Sigmoid colon (tissue), 7 donors: ENCODE data around the gene TBC1D22A. TPM values are rescaled to one million over a fixed set of nuclear protein-coding genes. Genes with fewer than 3 reads are reported as not detected.

Source experiments
- DNase-seq: peaks from one replicate; pipeline ENCODE4 v3.0.0-alpha.2; 2019
- H3K27ac ChIP-seq, 4 donors: fragments of 200-600 bp; sonication (generic); one replicate each; pipeline ENCODE4 v1.5.1; 2016 to 2019; ENCODE audit warnings: mild to moderate bottlenecking in 1 of 4
- H3K27me3 ChIP-seq, 3 donors: fragments of 200-600 bp; sonication (generic); one replicate each; pipeline ENCODE4 v1.5.1; 2019; ENCODE audit warnings: mild to moderate bottlenecking in 1 of 3
- H3K36me3 ChIP-seq, 4 donors: fragments of 200-600 bp; sonication (generic); one replicate each; pipeline ENCODE4 v1.5.1; 2016 to 2019
- H3K4me1 ChIP-seq, 4 donors: fragments of 200-600 bp; sonication (generic); one replicate each; pipeline ENCODE4 v1.5.1; 2017 to 2019
- H3K4me3 ChIP-seq, 4 donors: fragments of 200-600 bp; sonication (generic); one replicate each; pipeline ENCODE4 v1.5.1; 2017 to 2019; ENCODE audit warnings: mild to moderate bottlenecking in 2 of 4, moderate library complexity in 1 of 4
- H3K9me3 ChIP-seq, 4 donors: fragments of 200-600 bp in 3 of 4; sonication (generic) in 3 of 4; one replicate each; pipeline versions ENCODE4 v1.5.1 to v1.6.1; 2013 to 2019
- CTCF ChIP-seq, 4 experiments: fragments of 450-650 bp in 3 of 4; fragments of 200-600 bp in 1 of 4; IDR thresholded peaks; one replicate each; pipeline ENCODE4 v1.5.1; 2016 to 2019; ENCODE audit warnings: antibody characterized with exemption in 4 of 4, mild to moderate bottlenecking in 3 of 4, moderate library complexity in 2 of 4
- EP300 ChIP-seq, 4 donors: sonication (generic); formaldehyde crosslinking; IDR thresholded peaks; one replicate each; pipeline ENCODE4 v1.6.1; 2017; ENCODE audit warnings: antibody characterized with exemption in 4 of 4
- POLR2A ChIP-seq, 2 donors: fragments of 450-650 bp; IDR thresholded peaks; one replicate each; pipeline ENCODE4 v1.6.1; 2016; ENCODE audit warnings: antibody characterized with exemption in 2 of 2, mild to moderate bottlenecking in 2 of 2, moderate library complexity in 2 of 2
- POLR2AphosphoS5 ChIP-seq, 4 donors: sonication (generic); formaldehyde crosslinking; IDR thresholded peaks; one replicate each; pipeline ENCODE4 v1.6.1; 2017; ENCODE audit warnings: antibody characterized with exemption in 4 of 4
- WGBS, 2 donors: extraction: QIAGEN DNeasy Blood & Tissue Kit; methylation state at CpG; one replicate each; pipeline ENCODE4 v1.1.7; 2013; 5-methylcytosine and 5-hydroxymethylcytosine counted together
- intact Hi-C: fragments of 100-400 bp; cut with DNase I; formaldehyde crosslinking; loops from one replicate; pipeline ENCODE4 v1.15.1; 2023
- polyA plus RNA-seq, 3 donors: library from polyadenylated mRNA; stranded (reverse); fragments of 200-250 nt; gene quantifications; one replicate each; pipeline ENCODE4 v1.2.3, GENCODE V29; 2013
- total RNA-seq, 4 donors: library from RNA; depleted of rRNA; stranded (reverse); fragments of >200 nt; gene quantifications; one replicate each; pipeline ENCODE4 v1.1.0, GENCODE V29; 2016
- donor health status: healthy with polysubstance abuse.
- donor health status: Bipolar disorder and iron deficiency.
- donor health status: healthy.

The TBC1D22A gene
- total and polyA plus RNA-seq, 7 donors = 13.6 to 34.6 (median 14.3) TPM

- no peaks in the 10 kb centered on the region for H3K27me3 ChIP-seq
- H3K9me3 ChIP-seq = no peaks in the 10 kb centered on the region
- intact Hi-C loops = no loop called here
- H3K27ac ChIP-seq = no peak overlapping the region
- 55 to 70% methylated on average over 22 of the region's 22 CpGs for WGBS, 2 donors
- no peak overlapping the region for H3K4me3 ChIP-seq
- H3K36me3 ChIP-seq = no peaks in the 10 kb centered on the region
- no peak for TF ChIP-seq EP300 (IDR thresholded peaks at IDR 0.05)
- no peak for TF ChIP-seq POLR2A (IDR thresholded peaks at IDR 0.05)
- no peak for TF ChIP-seq POLR2AphosphoS5 (IDR thresholded peaks at IDR 0.05)
- no peak for TF ChIP-seq CTCF (IDR thresholded peaks at IDR 0.05)
- H3K4me1 ChIP-seq = peaks cover 0 to 42% (median 29%) of the 10 kb centered on the region in 4 donors
- DNase-seq = no peak
Measured at GRCh38 chr22:46775850-46776826, 13.7 kb downstream of the TBC1D22A start.

- WGBS, 2 donors = 66 to 83% methylated on average over 18 of the region's 18 CpGs
- no peak for DNase-seq
- Histone ChIP-seq H3K27me3 (no peaks in the 10 kb centered on the region), H3K9me3 (no peaks in the 10 kb centered on the region), H3K4me1 (peaks cover 0 to 41% (median 29%) of the 10 kb centered on the region in 4 donors), H3K27ac (no peak overlapping the region), H3K4me3 (no peak overlapping the region), H3K36me3 (no peaks in the 10 kb centered on the region)
- intact Hi-C loops = no loop called here
- TF ChIP-seq POLR2AphosphoS5 (IDR thresholded peaks at IDR 0.05) = no peak
- TF ChIP-seq EP300 (IDR thresholded peaks at IDR 0.05) = no peak
- no peak for TF ChIP-seq CTCF (IDR thresholded peaks at IDR 0.05)
- TF ChIP-seq POLR2A (IDR thresholded peaks at IDR 0.05) = no peak
Measured at GRCh38 chr22:46776876-46777608, 14.6 kb downstream of the TBC1D22A start.

- H3K4me3 ChIP-seq = no peak overlapping the region
- DNase-seq = no peak
- TF ChIP-seq POLR2A (IDR thresholded peaks at IDR 0.05) (no peak), EP300 (IDR thresholded peaks at IDR 0.05) (no peak), POLR2AphosphoS5 (IDR thresholded peaks at IDR 0.05) (no peak), CTCF (IDR thresholded peaks at IDR 0.05) (no peak)
- WGBS, 2 donors = 62 to 88% methylated on average over 11 of the region's 11 CpGs
- H3K36me3 ChIP-seq = no peaks in the 10 kb centered on the region
- H3K9me3 ChIP-seq = no peaks in the 10 kb centered on the region
- intact Hi-C loops = no loop called here
- H3K4me1 ChIP-seq = peaks cover 0 to 41% (median 29%) of the 10 kb centered on the region in 4 donors
- no peaks in the 10 kb centered on the region for H3K27me3 ChIP-seq
- no peak overlapping the region for H3K27ac ChIP-seq
Measured at GRCh38 chr22:46777609-46777970, 15.1 kb downstream of the TBC1D22A start.

GRCh38 chr22:46779023-46779422 lies 16.6 kb downstream of the TBC1D22A start:
- H3K27me3 ChIP-seq = no peaks in the 10 kb centered on the region
- intact Hi-C loops = no loop called here
- H3K4me1 ChIP-seq = peaks cover 0 to 29% (median 25%) of the 10 kb centered on the region in 4 donors
- H3K9me3 ChIP-seq = no peaks in the 10 kb centered on the region
- 96 to 97% methylated on average over 4 of the region's 4 CpGs for WGBS, 2 donors
- H3K4me3 ChIP-seq = no peak overlapping the region
- DNase-seq = no peak
- no peaks in the 10 kb centered on the region for H3K36me3 ChIP-seq
- no peak overlapping the region for H3K27ac ChIP-seq
- TF ChIP-seq POLR2A (IDR thresholded peaks at IDR 0.05) (no peak), CTCF (IDR thresholded peaks at IDR 0.05) (no peak)
